Prostate gland (tissue), 2 donors: ENCODE data around the gene CDV3. TPM values are rescaled to one million over a fixed set of nuclear protein-coding genes. Genes with fewer than 3 reads are reported as not detected.
"Not testable (repeated sequence)": the region's sequence is repeated elsewhere in the genome, so short reads cannot be mapped to it uniquely, and the experiment has no call there.

Experiments
- DNase-seq: peaks from one replicate; pipeline ENCODE4 v3.0.0-alpha.2; 2019; ENCODE audit warnings: low spot score
- H3K27ac ChIP-seq, 2 donors: fragments of 200-600 bp; sonication (generic); 2 replicates each; pipeline ENCODE4 v1.5.1; 2017 to 2019
- H3K27me3 ChIP-seq: fragments of 200-600 bp; sonication (generic); replicated peaks from 2 replicates; pipeline ENCODE4 v1.5.1; 2019; ENCODE audit not compliant: insufficient read depth
- H3K36me3 ChIP-seq, 2 donors: fragments of 200-600 bp; sonication (generic); 1 replicate in 1 of 2; 2 replicates in 1 of 2; pipeline versions ENCODE4 v1.5.1 to v1.8.1; 2017 to 2019
- H3K4me1 ChIP-seq: fragments of 200-600 bp; sonication (generic); replicated peaks from 2 replicates; pipeline ENCODE4 v1.5.1; 2019
- H3K4me3 ChIP-seq, 2 donors: fragments of 200-600 bp; sonication (generic); 2 replicates each; pipeline ENCODE4 v1.5.1; 2017 to 2019
- H3K9me3 ChIP-seq: fragments of 200-600 bp; sonication (generic); 2 replicates; pipeline ENCODE4 v1.5.1; 2017
- POLR2A ChIP-seq: fragments of 450-650 bp; IDR thresholded peaks from one replicate; pipeline ENCODE4 v1.6.1; 2016; ENCODE audit warnings: antibody characterized with exemption, mild to moderate bottlenecking
- POLR2AphosphoS5 ChIP-seq: sonication (generic); formaldehyde crosslinking; IDR thresholded peaks from one replicate; pipeline ENCODE4 v1.6.1; 2017; ENCODE audit warnings: antibody characterized with exemption
- WGBS: methylation state at CpG from one replicate; pipeline ENCODE4 v1.1.5; 2018; 5-methylcytosine and 5-hydroxymethylcytosine counted together
- intact Hi-C: fragments of 100-400 bp; cut with DNase I; formaldehyde crosslinking; loops from one replicate; pipeline ENCODE4 v1.14.2; 2022
- total RNA-seq, 2 donors: library from RNA; depleted of rRNA; stranded (reverse); fragments of >200 nt; gene quantifications; one replicate each; pipeline ENCODE4 v1.1.0, GENCODE V29; 2016
- TF ChIP-seq, protein P1 (sequence below), 4 experiments: fragments of 200-600 bp in 2 of 4; fragments of 450-650 bp in 2 of 4; sonication (generic) in 2 of 4; IDR thresholded peaks; 1 replicate in 3 of 4; 2 replicates in 1 of 4; pipeline ENCODE4 v1.5.1; 2016 to 2019; ENCODE audit warnings: antibody characterized with exemption in 4 of 4, mild to moderate bottlenecking in 2 of 4, moderate library complexity in 2 of 4

The CDV3 gene
- total RNA-seq, 2 donors from 2014 or later: 68.8 to 105 TPM

DNA sequence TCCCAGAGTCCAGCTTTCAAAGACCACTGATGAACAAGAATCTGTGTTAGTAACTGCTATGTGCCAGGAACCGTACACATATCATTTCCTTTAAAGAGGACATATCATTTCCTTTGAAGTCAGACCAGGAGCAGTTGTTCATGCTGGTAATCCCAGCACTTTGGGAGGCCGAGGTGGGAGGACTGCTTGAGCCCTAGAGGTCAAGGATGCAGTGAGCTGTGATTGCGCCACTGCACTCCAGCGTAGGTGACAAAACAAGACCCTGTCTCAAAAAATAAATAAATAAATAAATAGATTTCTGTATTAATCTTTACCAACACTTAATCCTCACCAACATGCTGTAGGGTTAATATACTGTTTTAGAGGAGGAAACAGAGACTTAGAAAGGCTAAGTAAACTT lies 23.9 kb upstream of the CDV3 start:
- no peak for TF ChIP-seq POLR2A
- no peak for TF ChIP-seq POLR2AphosphoS5
- TF ChIP-seq, protein P1, sequence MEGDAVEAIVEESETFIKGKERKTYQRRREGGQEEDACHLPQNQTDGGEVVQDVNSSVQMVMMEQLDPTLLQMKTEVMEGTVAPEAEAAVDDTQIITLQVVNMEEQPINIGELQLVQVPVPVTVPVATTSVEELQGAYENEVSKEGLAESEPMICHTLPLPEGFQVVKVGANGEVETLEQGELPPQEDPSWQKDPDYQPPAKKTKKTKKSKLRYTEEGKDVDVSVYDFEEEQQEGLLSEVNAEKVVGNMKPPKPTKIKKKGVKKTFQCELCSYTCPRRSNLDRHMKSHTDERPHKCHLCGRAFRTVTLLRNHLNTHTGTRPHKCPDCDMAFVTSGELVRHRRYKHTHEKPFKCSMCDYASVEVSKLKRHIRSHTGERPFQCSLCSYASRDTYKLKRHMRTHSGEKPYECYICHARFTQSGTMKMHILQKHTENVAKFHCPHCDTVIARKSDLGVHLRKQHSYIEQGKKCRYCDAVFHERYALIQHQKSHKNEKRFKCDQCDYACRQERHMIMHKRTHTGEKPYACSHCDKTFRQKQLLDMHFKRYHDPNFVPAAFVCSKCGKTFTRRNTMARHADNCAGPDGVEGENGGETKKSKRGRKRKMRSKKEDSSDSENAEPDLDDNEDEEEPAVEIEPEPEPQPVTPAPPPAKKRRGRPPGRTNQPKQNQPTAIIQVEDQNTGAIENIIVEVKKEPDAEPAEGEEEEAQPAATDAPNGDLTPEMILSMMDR (IDR thresholded peaks at IDR 0.05): no peak
- Histone ChIP-seq H3K9me3 (no peaks in the 10 kb centered on the region), H3K36me3 (no peaks in the 10 kb centered on the region), H3K4me3 (no peak overlapping the region), H3K4me1 (no peaks in the 10 kb centered on the region), H3K27ac (no peak overlapping the region), H3K27me3 (no peaks in the 10 kb centered on the region)
- no peak for DNase-seq
- intact Hi-C loops: no loop called here
- 95% methylated on average over 4 of the region's 4 CpGs for WGBS

DNA sequence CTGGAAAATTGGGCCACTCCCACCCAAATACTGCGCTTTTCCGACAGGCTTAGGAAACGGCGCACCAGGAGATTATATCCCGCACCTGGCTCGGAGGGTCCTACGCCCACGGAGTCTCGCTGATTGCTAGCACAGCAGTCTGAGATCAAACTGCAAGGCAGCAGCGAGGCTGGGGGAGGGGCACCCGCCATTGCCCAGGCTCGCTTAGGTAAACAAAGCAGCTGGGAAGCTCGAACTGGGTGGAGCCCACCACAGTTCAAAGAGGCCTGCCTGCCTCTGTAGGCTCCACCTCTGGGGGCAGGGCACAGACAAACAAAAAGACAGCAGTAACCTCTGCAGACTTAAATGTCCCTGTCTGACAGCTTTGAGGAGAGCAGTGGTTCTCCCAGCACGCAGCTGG lies 21.9 kb upstream of the CDV3 start:
- H3K36me3 ChIP-seq: not testable (repeated sequence)

DNA sequence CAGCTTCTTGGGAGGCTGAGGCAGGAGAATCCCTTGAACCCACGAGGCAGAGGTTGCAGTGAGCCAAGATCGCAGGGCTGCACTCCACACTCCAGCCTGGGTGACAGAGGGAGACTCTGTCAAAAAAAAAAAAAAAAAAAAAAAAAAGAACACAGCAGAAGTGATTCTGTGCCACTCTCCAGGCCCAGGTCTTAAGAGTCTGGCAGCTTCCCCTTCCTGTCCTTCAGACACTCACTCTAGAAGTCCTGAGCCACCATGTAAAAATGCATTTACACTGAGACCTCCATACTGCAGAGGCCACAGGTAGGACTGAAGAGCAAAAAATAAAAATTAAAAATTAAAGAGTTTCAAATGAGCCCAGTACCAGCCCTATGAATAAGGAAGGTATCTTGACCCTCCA lies 11.8 kb upstream of the CDV3 start:
- 89% methylated on average over 2 of the region's 2 CpGs for WGBS
- intact Hi-C loops: no loop called here
- Histone ChIP-seq H3K4me3 (no peak overlapping the region), H3K36me3 (no peaks in the 10 kb centered on the region), H3K27me3 (no peaks in the 10 kb centered on the region), H3K4me1 (no peaks in the 10 kb centered on the region), H3K27ac (no peak overlapping the region), H3K9me3 (no peaks in the 10 kb centered on the region)
- TF ChIP-seq, protein P1 (IDR thresholded peaks at IDR 0.05): no peak
- no peak for TF ChIP-seq POLR2A
- TF ChIP-seq POLR2AphosphoS5: no peak
- DNase-seq: no peak

More for the DNA sequence above, 21.9 kb upstream of the CDV3 start:
- intact Hi-C loops, DNase-seq, H3K27ac ChIP-seq, H3K9me3 ChIP-seq, H3K4me1 ChIP-seq, H3K27me3 ChIP-seq, H3K4me3 ChIP-seq: not testable (repeated sequence)
- WGBS: 86% methylated on average over 14 of the region's 14 CpGs

- intact Hi-C loops: no loop called here
- no peak for DNase-seq
- TF ChIP-seq POLR2A (no peak), POLR2AphosphoS5 (no peak)
- TF ChIP-seq, protein P1 (IDR thresholded peaks at IDR 0.05): no peak
- Histone ChIP-seq H3K27ac (no peak overlapping the region), H3K9me3 (no peaks in the 10 kb centered on the region), H3K36me3 (no peaks in the 10 kb centered on the region), H3K4me3 (no peak overlapping the region), H3K27me3 (no peaks in the 10 kb centered on the region), H3K4me1 (no peaks in the 10 kb centered on the region)
- 96% methylated on average over 1 of the region's 1 CpG for WGBS
Observed at GRCh38 chr3:133562376-133562775, 11.1 kb upstream of the CDV3 start.

GRCh38 chr3:133563186-133563591 lies 10.3 kb upstream of the CDV3 start:
- no peak overlapping the region for H3K4me3 ChIP-seq
- TF ChIP-seq POLR2AphosphoS5: no peak
- TF ChIP-seq, protein P1 (IDR thresholded peaks at IDR 0.05): no peak
- TF ChIP-seq POLR2A: no peak
- WGBS: 66% methylated on average over 5 of the region's 5 CpGs

More at GRCh38 chr3:133563186-133563591, 10.3 kb upstream of the CDV3 start:
- no peaks in the 10 kb centered on the region for H3K4me1 ChIP-seq
- H3K27ac ChIP-seq: no peak overlapping the region
- no peaks in the 10 kb centered on the region for H3K9me3 ChIP-seq
- no peaks in the 10 kb centered on the region for H3K36me3 ChIP-seq
- H3K27me3 ChIP-seq: no peaks in the 10 kb centered on the region
- no peak for DNase-seq
- intact Hi-C loops: no loop called here
